AG09309 (cell line): Measurements from ENCODE around the gene HSPA12A.

Experiments used
- DNase-seq: peaks from one replicate; pipeline ENCODE4 v3.0.0-alpha.2; 2010; ENCODE audit warnings: low read depth
- H3K4me3 ChIP-seq: 2 replicates; pipeline ENCODE4 v1.5.1; 2011; ENCODE audit warnings: mild to moderate bottlenecking, low read depth, low read length, moderate library complexity; ENCODE audit not compliant: control insufficient read depth
- CTCF ChIP-seq: IDR thresholded peaks from 2 replicates; pipeline ENCODE4 v1.5.1; 2011; ENCODE audit warnings: mild to moderate bottlenecking, low read depth, low read length, inconsistent platforms; ENCODE audit not compliant: insufficient read depth, control insufficient read depth; ENCODE audit errors: missing control alignments

HSPA12A gene

GRCh38 chr10:116756277-116756676 lies 13.9 kb upstream of the HSPA12A start:
- TF ChIP-seq CTCF = no peak
- no peak for DNase-seq

GRCh38 chr10:116753759-116754158 lies 11.4 kb upstream of the HSPA12A start:
- no peak for DNase-seq
- no peak for TF ChIP-seq CTCF
- H3K4me3 ChIP-seq = no peak overlapping the region

More at GRCh38 chr10:116756277-116756676, 13.9 kb upstream of the HSPA12A start:
- H3K4me3 ChIP-seq = no peak overlapping the region

GRCh38 chr10:116752969-116753665 lies 10.8 kb upstream of the HSPA12A start:
- no peak for TF ChIP-seq CTCF
- H3K4me3 ChIP-seq = no peak overlapping the region
- no peak for DNase-seq

- TF ChIP-seq CTCF = no peak
- no peak for DNase-seq
- H3K4me3 ChIP-seq = no peak overlapping the region
Observed at GRCh38 chr10:116752563-116752962, 10.2 kb upstream of the HSPA12A start.

- TF ChIP-seq CTCF = no peak
- H3K4me3 ChIP-seq = no peak overlapping the region
- DNase-seq = no peak
Observed at GRCh38 chr10:116748471-116748870, 6.1 kb upstream of the HSPA12A start.

- no peak overlapping the region for H3K4me3 ChIP-seq
- DNase-seq = no peak
- TF ChIP-seq CTCF = no peak
Observed at GRCh38 chr10:116748041-116748440, 5.7 kb upstream of the HSPA12A start.

- TF ChIP-seq CTCF = no peak
- DNase-seq = no peak
- no peak overlapping the region for H3K4me3 ChIP-seq
Observed at GRCh38 chr10:116747325-116747724, 5.0 kb upstream of the HSPA12A start.
